ENCODE data around the gene NWD2.
"Not testable (repeated sequence)": the region's sequence is repeated elsewhere in the genome, so short reads cannot be mapped to it uniquely, and the experiment has no call there.

The NWD2 gene

GRCh38 chr4:37470245-37470644 lies 225.7 kb downstream of the NWD2 start:
- DNase-seq = no peak

- DNase-seq = no peak
These were observed 226.6 kb downstream of the NWD2 start for GRCh38 chr4:37471093-37471492.

DNA sequence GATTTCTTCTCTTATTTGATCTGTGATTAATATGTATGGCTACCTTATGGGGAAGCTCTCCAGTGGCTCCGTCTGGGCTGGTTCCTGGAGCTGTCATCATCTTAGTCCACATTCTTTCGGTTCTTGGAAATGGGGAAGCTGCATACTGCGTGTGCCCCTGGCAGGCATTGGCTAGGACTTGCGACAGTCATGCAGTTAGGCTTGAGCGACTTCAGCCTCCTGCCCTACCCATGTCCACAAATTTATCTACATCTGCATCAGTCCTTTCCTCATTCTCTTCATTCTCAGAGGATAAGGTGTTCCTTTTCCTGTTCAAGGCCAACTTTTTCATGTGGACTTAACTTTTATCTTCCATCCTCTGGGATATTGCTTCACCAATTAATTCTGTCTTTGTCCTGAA lies 227.4 kb downstream of the NWD2 start:
- DNase-seq = no peak

DNA sequence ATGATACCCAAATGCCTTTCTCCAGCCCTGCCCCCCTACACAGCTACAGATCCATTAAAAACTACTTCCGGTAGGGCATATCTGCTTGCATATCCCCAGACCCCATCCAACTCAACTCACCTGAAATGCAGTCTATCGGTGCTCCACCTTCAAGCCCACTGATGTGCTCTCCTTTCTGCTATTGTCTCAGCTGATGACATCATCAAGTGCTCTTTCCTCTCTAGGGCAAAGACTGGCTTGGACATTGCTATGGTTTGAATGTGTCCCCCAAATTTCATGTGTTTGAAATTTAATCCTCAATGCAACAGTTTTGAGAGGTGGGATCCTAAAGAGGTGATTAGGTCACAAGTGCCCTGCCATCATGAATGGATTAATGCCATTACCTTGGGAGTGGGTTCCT lies 229.3 kb downstream of the NWD2 start:
- DNase-seq = no peak

DNA sequence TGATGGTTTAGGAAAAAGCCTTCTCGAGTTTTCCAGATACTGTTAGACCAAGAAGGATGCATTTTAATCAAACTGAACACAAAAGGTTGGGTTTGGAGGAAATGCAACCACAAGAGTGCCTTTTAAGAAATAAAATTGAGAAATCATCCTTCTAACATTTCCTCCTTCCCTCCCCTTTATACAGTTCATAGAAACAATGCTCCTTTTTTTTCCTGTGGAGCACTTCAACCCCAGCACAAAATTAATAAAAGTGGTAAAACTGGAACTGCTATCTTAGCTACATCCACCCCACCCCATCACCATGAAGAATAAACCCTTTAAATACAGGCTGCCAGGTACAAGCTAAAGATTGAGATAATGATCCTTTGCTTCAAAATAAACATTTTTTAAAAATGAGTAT lies 230.5 kb downstream of the NWD2 start:
- DNase-seq = no peak

- DNase-seq = no peak
These were observed 231.2 kb downstream of the NWD2 start for GRCh38 chr4:37475776-37476175.

DNA sequence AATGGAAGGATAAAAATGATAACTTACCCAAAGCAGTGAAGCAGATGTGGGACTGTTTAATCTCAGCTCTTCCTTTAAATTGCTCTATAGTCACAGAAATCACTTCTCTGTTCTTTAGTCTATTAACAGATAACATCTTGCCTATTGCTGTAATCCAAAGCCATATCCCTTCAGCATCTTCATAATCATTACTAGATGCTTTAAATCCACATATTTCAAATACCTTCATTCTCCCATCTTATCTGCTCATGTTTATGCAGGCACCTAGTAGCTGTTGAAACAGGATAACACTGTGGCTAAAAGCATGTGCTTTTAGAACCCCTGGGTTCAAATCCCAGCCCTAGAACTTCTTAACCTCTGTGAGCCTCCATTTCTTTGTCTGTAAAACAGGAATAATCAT lies 231.7 kb downstream of the NWD2 start:
- DNase-seq = no peak

GRCh38 chr4:37476691-37477090 lies 232.1 kb downstream of the NWD2 start:
- no peak for DNase-seq

DNA sequence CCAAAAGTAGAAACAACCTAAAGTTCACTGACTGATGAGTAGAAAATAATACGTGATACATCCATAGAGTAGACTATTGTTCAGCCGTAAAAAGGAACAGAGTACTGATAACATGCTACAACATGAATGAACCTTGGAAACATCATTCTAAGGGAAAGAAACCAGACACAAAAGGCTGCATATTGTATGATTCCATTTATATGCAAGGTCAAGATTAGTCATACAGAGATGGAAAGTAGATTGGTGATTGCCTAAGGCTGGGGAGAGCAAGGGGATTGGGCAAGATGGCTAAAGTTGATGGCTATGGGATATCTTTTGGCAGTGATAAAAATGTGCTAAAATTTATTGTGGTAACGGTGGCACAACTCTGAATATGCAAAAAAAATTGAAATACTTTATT lies 232.6 kb downstream of the NWD2 start:
- DNase-seq = no peak

DNA sequence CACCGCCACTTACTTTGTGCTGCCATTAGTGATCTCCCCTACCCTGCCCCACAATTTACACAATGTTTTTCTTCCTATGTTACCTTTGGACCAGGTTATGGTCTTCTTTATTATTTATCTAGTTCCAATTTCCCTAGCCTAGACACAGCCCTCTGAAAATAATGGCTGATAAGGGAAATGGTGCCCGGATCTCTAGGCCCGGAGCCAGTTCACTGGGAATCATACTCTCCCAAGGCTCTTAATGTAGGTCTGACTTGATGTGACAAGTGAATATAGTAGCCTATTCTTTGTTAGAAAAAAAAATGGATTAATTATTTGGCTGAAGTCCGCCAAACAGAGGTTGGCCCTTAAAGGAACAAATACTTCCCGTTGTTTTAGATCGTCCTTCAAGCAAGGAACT lies 233.6 kb downstream of the NWD2 start:
- no peak for DNase-seq

- no peak for DNase-seq
These were observed 236.0 kb downstream of the NWD2 start for GRCh38 chr4:37480509-37480908.

DNA sequence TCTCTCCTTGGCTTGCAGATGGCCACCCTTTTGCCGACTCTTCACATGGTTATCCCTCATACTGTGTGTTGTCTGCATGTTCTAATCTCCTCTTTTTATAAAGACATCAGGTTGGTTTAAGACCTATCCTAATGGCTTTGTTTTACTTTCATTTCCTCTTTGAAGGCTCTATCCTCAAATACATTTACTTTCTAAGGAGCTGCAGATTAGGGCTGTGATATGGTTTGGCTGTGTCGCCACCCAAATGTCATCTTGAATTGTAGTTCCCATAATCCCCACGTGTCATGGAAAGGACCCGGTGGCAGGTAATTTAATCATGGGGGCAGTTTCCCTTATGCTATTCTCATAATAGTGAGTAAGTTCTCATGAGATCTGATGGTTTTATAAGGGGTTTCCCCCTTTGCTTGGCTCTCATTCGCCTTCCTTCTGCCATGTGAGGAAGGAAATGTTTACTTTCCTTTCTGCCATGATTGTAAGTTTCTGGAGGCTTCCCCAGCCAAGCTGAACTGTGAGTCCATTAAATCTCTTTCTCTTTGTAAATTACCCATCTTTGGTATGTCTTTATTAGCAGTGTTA lies 237.1 kb downstream of the NWD2 start:
- DNase-seq = no peak

- no peak for DNase-seq
These were observed 237.8 kb downstream of the NWD2 start for GRCh38 chr4:37482236-37482913.

GRCh38 chr4:37483610-37484009 lies 239.1 kb downstream of the NWD2 start:
- no peak for DNase-seq

GRCh38 chr4:37486166-37486565 lies 241.6 kb downstream of the NWD2 start:
- no peak for DNase-seq

DNA sequence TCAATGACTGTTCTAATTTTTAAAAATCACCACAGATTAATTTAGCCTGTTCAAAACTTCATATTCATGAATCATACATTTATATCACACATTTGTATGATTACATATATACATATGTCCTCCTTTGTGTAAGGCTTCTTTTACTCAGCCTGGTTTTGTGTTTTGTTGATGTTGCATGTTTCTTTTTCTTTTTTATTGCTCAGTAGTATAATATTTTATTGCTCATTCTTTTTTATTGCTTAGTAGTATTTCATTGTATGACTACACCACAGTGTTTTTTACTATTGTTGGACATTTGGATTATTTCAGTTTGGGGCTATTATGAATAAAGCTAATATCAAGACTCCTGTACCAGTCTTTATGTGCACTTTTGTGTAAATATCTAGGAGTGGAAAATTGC lies 243.1 kb downstream of the NWD2 start:
- no peak for DNase-seq

DNA sequence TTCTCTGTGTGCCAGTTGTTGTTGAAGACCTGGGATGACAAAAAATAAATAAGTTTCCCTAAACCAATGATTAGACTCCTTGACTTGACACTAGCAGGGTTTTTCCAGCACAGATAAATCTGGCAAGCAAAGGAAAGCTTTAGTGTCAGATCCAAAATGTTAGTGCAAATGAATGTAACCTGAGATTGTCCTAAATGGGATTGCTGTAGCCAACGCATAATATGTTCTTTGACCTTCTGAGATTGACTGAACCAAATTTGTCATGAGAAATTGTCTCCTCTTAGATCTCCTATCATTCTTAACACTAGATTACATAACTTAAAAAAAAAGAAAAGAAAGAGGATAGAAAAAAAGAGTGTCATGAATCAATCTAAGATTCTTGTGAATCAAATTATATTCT lies 245.2 kb downstream of the NWD2 start:
- DNase-seq = no peak

DNA sequence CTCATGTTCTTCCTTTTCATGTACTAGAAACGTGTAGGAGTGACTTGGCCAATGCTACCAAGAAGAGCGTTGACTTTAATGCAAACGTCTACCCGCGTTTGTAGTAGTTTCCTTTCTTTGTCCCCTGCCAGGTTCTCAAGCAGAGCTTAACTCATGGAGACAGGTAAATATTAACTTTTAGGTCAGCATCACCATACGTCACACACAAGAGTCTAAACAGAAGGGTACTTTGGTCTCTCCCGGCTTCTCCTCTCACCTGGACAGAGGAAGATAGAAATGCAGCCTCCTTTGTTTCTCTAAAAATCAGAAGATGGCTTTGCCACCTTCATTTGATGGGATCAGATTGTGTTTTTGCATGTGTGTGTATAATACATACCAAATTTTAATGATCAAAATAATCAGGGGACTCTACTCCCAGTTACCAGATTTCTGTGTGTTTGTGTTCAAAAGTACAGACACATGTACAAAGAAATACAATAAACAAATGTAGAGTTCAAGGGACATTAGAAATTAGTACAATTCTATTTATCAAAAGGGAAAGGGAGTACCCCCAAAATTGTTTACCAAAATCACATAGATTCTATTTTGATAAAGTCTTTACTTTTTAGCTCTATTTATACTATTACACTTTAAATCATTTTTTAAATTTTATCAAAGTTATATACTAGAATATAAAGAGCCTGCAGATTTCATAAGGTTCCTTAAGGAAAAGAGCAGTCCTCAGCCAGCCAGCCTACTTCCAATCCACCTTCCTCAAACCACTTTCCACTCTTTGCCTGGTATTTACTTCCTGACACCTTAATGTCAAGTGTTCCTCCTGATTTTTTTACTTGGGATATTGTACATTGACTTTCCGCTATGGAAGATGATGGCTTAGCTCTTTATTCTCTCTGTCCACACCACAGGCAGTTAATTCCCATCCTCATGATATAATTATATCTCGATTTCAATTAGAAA lies 246.1 kb downstream of the NWD2 start:
- DNase-seq = no peak

DNA sequence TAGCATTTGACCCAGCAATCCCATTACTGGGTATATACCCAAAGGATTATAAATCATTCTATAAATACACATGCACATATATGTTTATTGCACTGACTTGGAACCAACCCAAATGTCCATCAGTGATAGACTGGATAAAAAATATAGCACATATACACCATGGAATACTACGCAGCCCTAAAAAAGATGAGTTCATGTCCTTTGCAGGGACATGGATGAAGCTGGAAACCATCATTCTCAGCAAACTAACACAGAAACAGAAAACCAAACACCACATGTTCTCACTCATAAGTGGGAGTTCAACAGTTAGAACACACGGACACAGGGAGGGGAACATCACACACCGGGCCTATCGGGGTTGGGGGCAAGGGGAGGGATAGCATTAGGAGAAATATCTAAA lies 250.8 kb downstream of the NWD2 start:
- not testable (repeated sequence) for DNase-seq
